Neutrophil (primary cell): ENCODE measurements around the gene CNDP2.

ENCODE experiments used
- H3K27ac ChIP-seq: fragments of 200-600 bp; sonication (generic); 2 replicates; pipeline ENCODE4 v1.5.1; 2016; ENCODE audit warnings: mild to moderate bottlenecking, moderate library complexity
- H3K27me3 ChIP-seq: fragments of 200-600 bp; sonication (generic); 2 replicates; pipeline ENCODE4 v1.6.0; 2016; ENCODE audit warnings: mild to moderate bottlenecking
- H3K36me3 ChIP-seq: fragments of 200-600 bp; sonication (generic); 2 replicates; pipeline ENCODE4 v1.5.1; 2017
- H3K4me1 ChIP-seq, 2 experiments: fragments of 200-600 bp in 1 of 2; sonication (generic) in 1 of 2; 1 replicate in 1 of 2; 2 replicates in 1 of 2; pipeline versions ENCODE4 v1.5.1 to v1.6.1; 2013 to 2016; ENCODE audit warnings: low read depth in 1 of 2, low read length in 1 of 2, mild to moderate bottlenecking in 1 of 2, moderate library complexity in 1 of 2; ENCODE audit not compliant: control insufficient read depth in 1 of 2, insufficient read depth in 1 of 2
- H3K4me3 ChIP-seq, 2 experiments: fragments of 200-600 bp in 1 of 2; sonication (generic) in 1 of 2; 1 replicate in 1 of 2; 2 replicates in 1 of 2; pipeline ENCODE4 v1.5.1; 2013 to 2016; ENCODE audit warnings: low read depth in 1 of 2, low read length in 1 of 2, mild to moderate bottlenecking in 1 of 2, moderate library complexity in 1 of 2
- H3K9me3 ChIP-seq: fragments of 200-600 bp; sonication (generic); 2 replicates; pipeline ENCODE4 v1.5.1; 2016
- CTCF ChIP-seq: fragments of 200-600 bp; sonication (generic); IDR thresholded peaks from 2 replicates; pipeline ENCODE4 v1.5.1; 2016; ENCODE audit warnings: antibody characterized with exemption

Gene CNDP2

GRCh38 chr18:74488864-74489263, 7.3 kb upstream of the CNDP2 start:
- no peak for TF ChIP-seq CTCF
- H3K27me3 ChIP-seq, result peaks cover 44% of the 10 kb centered on the region
- H3K27ac ChIP-seq, result no peak overlapping the region
- H3K4me3 ChIP-seq, result no peak overlapping the region
- no peaks in the 10 kb centered on the region for H3K36me3 ChIP-seq
- no peaks in the 10 kb centered on the region for H3K4me1 ChIP-seq
- H3K9me3 ChIP-seq, result no peaks in the 10 kb centered on the region

DNA sequence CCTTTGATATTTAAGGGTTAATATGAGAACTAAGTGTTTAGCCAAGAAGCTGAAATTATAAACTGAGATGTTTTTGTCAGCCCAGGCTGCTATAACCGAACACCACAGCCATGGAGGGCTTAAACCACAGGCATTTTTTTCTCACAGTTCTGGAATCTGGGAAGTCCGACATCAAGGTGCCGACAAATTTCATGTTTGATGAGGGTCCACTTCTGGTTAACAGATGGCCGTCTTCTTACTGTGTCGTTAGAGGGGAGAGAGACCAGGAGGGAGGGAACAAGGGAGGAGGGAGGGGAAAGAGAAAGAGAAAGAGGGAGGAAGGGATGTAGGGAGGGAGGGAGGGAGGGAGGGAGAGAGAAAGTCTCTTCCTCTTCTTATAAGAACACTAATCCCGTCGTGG, 6.5 kb upstream of the CNDP2 start:
- no peak for TF ChIP-seq CTCF
- no peaks in the 10 kb centered on the region for H3K9me3 ChIP-seq

GRCh38 chr18:74492259-74492658, 3.9 kb upstream of the CNDP2 start:
- Histone ChIP-seq H3K36me3 (no peaks in the 10 kb centered on the region), H3K27ac (no peak overlapping the region), H3K9me3 (no peaks in the 10 kb centered on the region), H3K27me3 (peaks cover 35% of the 10 kb centered on the region), H3K4me1 (peaks cover 13 to 14% of the 10 kb centered on the region in 2 experiments), H3K4me3 (no peak overlapping the region)
- no peak for TF ChIP-seq CTCF

More for the DNA sequence above, 6.5 kb upstream of the CNDP2 start:
- Histone ChIP-seq H3K27ac (no peak overlapping the region), H3K4me1 (no peaks in the 10 kb centered on the region), H3K27me3 (peaks cover 47% of the 10 kb centered on the region), H3K4me3 (no peak overlapping the region), H3K36me3 (no peaks in the 10 kb centered on the region)

DNA sequence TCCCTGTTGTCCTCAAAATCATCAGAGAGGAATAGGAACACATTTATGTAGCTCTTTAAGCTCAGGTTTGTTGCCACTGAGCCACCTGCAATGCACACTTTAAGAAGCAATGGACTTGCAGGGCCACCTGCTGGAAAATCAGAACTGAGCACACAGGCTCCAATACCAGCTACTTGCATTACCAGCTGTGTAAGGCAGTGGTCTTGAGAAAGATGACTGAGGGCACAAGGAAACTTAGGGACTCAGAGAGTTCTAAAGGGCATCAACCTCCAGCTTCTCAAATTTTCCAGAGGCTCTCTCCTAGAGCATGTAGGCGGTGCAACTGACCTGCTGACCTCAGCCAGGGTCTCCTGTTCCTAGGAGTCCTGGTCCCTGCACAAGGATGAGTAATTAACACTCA, 2.5 kb upstream of the CNDP2 start:
- Histone ChIP-seq H3K4me1 (peaks cover 20 to 22% of the 10 kb centered on the region in 2 experiments), H3K27ac (no peak overlapping the region), H3K4me3 (no peak overlapping the region), H3K9me3 (no peaks in the 10 kb centered on the region), H3K27me3 (peaks cover 35% of the 10 kb centered on the region), H3K36me3 (no peaks in the 10 kb centered on the region)
- TF ChIP-seq CTCF, result no peak

- H3K27ac ChIP-seq, result no peak overlapping the region
- no peaks in the 10 kb centered on the region for H3K9me3 ChIP-seq
- peaks cover 32% of the 10 kb centered on the region for H3K27me3 ChIP-seq
Measured at GRCh38 chr18:74494514-74494913, 1.6 kb upstream of the CNDP2 start.

More at GRCh38 chr18:74494514-74494913, 1.6 kb upstream of the CNDP2 start:
- no peak for TF ChIP-seq CTCF
- Histone ChIP-seq H3K4me1 (peaks cover 29 to 30% of the 10 kb centered on the region in 2 experiments), H3K36me3 (no peaks in the 10 kb centered on the region), H3K4me3 (no peak overlapping the region)
